ENCODE data around the gene PDHX.

PDHX gene

DNA sequence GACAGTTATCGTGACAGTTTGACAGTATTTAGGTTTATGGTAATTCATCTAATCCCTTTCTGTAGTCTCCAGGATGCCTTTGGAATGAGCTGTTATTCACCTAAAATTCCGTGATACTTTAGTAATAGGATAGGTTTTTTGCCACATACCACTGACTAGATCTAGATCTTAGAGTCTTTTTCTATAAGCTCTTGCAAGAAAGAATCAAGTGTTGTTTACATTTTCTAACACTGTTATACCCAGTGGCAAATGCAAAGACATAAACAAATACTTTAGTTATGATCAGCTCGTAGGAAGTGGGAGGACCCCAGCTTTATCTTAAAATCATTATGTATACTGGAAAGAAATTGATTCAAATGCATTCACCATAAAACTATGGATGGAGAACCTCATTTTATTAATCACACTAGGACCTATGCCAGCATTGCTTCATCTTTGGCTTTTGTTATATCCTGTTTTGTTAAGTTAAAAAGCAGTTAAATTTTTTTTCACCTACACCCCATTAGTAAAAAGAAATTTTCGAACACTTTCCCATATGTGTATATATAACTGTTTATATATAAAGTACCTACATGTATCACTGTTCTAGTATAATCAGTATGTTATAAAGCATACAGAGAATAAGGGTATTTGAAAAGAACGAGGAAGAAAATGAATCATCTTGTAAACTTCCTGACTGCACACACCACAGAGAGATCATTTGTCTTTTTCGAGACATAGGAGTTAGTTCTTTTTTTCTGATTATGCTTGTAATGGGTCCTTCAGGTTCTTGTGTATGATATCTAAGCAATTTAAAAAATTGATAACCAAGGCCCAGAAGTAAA is 60.9 kb downstream of the PDHX start:
- DNase-seq, result no peak
- H3K36me3 Mint-ChIP-seq, result peaks cover 40 to 57% of the 10 kb centered on the region in 2 donors
- no peaks in the 10 kb centered on the region for H3K4me1 Mint-ChIP-seq
- peaks cover 2 to 4% of the 10 kb centered on the region in 2 donors for H3K9me3 Mint-ChIP-seq
- no peak overlapping the region for H3K27ac Mint-ChIP-seq
- no peak for ATAC-seq (replicated peaks)
- H3K27me3 Mint-ChIP-seq, result no peaks in the 10 kb centered on the region
- H3K4me3 Mint-ChIP-seq, result no peak overlapping the region

DNA sequence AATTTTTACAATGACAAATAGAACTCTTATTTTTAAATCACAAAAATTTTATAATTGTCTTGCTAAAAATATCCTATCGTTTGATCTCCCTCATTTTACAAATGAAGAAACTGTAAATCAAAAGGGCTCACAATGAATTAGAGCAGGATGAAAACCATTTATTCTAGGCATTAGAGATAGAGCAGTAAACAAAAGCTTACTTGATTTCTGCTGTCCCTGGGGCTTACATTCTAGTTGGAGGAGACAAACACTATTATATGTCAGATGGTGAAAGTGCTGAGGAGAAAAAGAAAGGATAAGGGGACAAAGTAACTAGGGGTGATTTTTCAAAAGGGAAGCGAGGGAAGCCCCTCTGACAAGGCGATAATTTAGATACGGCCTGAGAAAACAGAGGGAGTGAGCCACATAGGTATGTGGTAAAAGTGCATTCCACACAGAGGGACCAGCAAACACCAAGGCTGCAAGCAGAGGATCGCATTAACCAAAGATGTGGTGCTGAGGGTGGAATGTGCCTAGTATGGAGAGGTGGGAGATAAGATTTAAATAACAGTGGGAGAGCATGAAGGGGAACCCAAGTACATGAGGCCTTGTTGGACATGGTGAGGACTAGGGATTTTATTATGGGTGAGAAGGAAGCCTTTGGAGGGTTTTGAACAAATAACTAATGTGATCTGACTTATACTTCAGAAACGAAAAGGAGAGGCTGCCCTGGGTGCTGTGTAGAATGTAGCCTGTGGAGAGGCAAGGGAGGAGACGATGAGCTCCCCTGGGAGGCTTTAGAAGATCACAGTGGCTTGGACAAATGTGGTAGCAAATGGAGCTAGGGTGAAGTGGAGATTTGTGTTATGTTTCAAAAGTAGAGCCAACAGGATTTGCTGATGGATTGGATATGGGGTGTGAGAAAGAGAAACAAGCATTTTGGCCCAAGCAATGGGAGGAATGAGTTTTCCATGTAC is 62.1 kb downstream of the PDHX start:
- H3K4me3 Mint-ChIP-seq, result no peak overlapping the region
- H3K9me3 Mint-ChIP-seq, result peaks cover 2 to 4% of the 10 kb centered on the region in 2 donors
- no peak for DNase-seq
- no peaks in the 10 kb centered on the region for H3K27me3 Mint-ChIP-seq
- ATAC-seq (replicated peaks), result no peak
- H3K4me1 Mint-ChIP-seq, result no peaks in the 10 kb centered on the region
- no peak overlapping the region for H3K27ac Mint-ChIP-seq
- peaks cover 41 to 56% of the 10 kb centered on the region in 2 donors for H3K36me3 Mint-ChIP-seq

DNA sequence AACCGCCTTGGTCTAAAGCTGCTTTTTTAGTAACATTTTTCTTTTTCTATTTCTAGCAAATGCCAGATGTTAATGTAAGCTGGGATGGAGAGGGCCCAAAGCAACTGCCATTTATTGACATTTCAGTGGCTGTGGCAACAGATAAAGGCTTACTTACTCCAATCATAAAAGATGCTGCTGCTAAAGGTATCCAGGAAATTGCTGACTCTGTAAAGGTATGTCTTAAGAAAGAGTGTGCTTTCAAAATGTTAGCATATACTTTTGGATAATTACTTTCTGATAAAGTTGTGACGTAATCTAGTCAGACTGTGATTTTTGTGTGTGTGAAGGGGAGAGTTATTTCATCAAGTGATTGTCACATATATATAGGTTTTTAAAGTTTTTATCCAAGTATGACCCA is 68.1 kb downstream of the PDHX start:
- Mint-ChIP-seq H3K4me3 (no peak overlapping the region), H3K9me3 (peaks cover 2 to 4% of the 10 kb centered on the region in 2 donors), H3K27ac (no peak overlapping the region), H3K27me3 (no peaks in the 10 kb centered on the region), H3K4me1 (peaks cover 6 to 13% of the 10 kb centered on the region in 2 donors), H3K36me3 (peaks cover 43 to 59% of the 10 kb centered on the region in 2 donors)
- DNase-seq (no peak), ATAC-seq (replicated peaks) (no peak)

DNA sequence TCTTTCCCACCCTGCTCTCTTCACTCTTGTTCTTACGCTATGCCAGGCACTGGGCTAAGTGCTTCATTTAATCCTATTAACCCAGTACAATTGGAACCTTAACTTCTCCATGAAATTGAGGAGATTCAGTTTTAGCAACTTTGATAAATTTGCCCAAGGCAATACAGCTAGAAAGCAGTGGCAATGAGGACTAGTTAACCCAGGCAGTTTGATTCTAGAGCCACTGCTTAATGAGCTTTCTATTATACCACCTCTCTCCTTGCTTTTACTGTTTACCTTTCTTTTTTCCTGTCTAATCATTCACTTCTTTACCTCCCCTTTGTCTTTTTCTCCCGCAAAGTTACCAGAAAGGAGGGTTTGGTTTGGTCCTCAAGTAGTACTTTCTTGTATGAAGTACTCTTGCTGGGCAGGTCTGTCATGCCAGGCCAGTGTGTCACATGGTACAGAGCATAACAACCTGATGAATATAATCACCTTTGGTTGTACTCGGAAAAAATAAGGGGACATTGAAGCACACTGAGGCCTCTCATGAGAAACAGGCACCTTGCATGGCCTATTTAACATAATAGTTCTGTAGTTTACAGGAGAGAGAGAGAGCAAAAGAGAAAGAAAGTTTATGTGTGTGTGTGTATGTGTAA is 70.6 kb downstream of the PDHX start:
- no peak overlapping the region for H3K4me3 Mint-ChIP-seq
- no peaks in the 10 kb centered on the region for H3K27me3 Mint-ChIP-seq
- H3K36me3 Mint-ChIP-seq, result peaks cover 35 to 49% of the 10 kb centered on the region in 2 donors
- H3K27ac Mint-ChIP-seq, result no peak overlapping the region
- DNase-seq, result no peak
- H3K4me1 Mint-ChIP-seq, result peaks cover 6 to 15% of the 10 kb centered on the region in 2 donors
- no peaks in the 10 kb centered on the region for H3K9me3 Mint-ChIP-seq
- no peak for ATAC-seq (replicated peaks)

DNA sequence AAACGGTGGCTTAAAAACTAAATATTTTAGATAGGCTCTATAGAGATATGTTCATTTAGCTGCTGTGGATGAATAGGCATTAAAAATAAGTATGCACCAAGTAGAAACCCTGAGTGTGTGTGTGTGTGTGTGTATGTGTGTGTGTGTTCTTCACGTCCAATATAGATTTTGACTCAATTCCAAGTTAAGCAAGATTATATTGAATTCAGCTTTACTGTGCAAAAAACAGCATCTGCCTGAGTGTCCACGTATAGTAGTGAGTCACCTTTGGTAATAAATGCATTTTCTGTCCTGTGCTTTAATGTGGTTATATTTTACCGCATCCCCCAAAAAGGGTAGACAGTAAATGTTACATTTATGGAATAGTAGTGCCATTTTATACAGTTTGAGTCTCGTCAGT is 71.2 kb downstream of the PDHX start:
- peaks cover 29 to 42% of the 10 kb centered on the region in 2 donors for H3K36me3 Mint-ChIP-seq
- no peaks in the 10 kb centered on the region for H3K9me3 Mint-ChIP-seq
- H3K4me3 Mint-ChIP-seq, result no peak overlapping the region
- no peak overlapping the region for H3K27ac Mint-ChIP-seq
- ATAC-seq (replicated peaks) (no peak), DNase-seq (no peak)
- H3K4me1 Mint-ChIP-seq, result peaks cover 6 to 15% of the 10 kb centered on the region in 2 donors
- no peaks in the 10 kb centered on the region for H3K27me3 Mint-ChIP-seq

DNA sequence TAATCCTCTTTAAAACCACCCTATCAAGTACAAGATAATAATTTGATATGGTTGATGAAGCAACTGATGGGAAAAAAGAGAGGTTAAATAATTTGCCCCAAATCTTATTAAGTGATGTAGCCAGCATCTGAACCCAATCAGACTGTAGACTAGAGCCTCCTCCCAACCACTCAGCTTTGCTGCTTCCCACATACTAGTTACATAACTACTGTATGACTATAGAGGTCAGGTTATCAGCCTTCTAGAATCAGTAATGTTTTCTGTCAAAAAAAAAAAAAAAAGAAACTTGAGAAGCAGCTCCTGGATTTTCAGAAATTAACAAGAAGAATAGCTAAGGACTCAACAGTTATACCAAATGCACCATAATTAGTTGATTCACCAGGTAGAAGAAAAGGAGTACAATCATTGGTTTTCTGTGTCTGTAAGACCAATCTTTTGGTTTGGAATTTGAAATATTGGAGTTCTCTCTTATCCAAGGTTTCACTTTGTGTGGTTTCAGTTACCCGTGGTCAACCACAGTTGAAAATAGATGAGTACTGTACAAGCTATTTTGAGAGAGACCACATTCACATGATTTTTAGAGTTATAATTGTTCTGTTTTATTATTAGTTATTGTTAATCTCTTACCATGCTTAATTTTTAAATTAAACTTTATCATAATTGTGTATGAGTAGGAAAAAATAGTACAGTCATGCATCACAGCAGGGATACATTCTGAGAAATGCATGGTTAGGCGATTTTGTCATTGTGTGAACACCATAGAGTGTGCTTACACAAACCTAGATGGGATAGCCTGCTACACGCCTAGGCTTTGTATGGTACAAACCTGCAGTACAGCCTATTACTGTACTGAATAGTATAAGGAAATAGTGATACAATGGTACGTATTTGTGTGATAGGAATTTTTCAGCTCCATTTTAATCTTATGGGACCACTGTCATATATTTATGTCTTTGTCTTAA is 72.2 kb downstream of the PDHX start:
- H3K9me3 Mint-ChIP-seq, result no peaks in the 10 kb centered on the region
- ATAC-seq (replicated peaks) (peak in 1 of 2 donors; percentile 53), DNase-seq (no peak)
- peaks cover 6 to 15% of the 10 kb centered on the region in 2 donors for H3K4me1 Mint-ChIP-seq
- H3K27ac Mint-ChIP-seq, result no peak overlapping the region
- H3K27me3 Mint-ChIP-seq, result no peaks in the 10 kb centered on the region
- H3K36me3 Mint-ChIP-seq, result peaks cover 34 to 44% of the 10 kb centered on the region in 2 donors
- no peak overlapping the region for H3K4me3 Mint-ChIP-seq

DNA sequence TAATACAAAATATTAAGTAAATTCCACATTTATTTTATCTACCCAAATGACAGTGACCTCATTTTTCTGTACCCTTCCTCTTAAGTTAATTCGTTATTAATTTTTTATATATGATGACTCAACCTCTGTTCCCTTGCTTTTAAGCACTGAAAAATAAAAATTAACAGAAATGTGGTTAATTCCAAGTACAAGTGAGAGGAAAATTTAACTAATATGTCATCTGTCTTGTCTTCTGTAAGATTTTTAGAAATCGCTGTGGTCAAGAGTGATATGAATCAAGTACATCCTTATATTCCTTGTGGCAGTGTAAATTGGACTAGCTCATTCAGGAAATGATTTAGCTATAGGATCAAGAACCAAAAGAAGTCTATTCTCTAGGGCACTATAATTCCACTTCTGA is 74.5 kb downstream of the PDHX start:
- ATAC-seq (replicated peaks) (no peak), DNase-seq (no peak)
- H3K9me3 Mint-ChIP-seq, result no peaks in the 10 kb centered on the region
- H3K36me3 Mint-ChIP-seq, result peaks cover 21 to 31% of the 10 kb centered on the region in 2 donors
- H3K4me3 Mint-ChIP-seq, result no peak overlapping the region
- no peak overlapping the region for H3K27ac Mint-ChIP-seq
- H3K4me1 Mint-ChIP-seq, result peaks cover 6 to 15% of the 10 kb centered on the region in 2 donors
- H3K27me3 Mint-ChIP-seq, result no peaks in the 10 kb centered on the region

DNA sequence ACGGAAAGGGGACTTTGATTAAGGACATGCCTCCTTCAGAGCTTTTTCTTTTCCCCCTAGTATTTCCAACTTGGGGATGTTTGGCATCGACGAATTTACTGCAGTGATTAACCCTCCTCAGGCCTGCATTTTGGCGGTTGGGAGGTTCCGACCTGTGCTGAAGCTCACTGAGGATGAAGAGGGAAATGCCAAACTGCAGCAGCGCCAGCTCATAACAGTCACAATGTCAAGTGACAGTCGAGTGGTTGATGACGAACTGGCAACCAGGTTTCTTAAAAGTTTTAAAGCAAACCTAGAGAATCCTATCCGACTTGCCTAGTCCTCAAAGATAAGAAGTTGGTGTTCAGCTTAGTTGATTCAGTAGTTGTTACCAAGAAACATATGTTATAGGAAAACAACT is 78.4 kb downstream of the PDHX start:
- H3K9me3 Mint-ChIP-seq, result no peaks in the 10 kb centered on the region

DNA sequence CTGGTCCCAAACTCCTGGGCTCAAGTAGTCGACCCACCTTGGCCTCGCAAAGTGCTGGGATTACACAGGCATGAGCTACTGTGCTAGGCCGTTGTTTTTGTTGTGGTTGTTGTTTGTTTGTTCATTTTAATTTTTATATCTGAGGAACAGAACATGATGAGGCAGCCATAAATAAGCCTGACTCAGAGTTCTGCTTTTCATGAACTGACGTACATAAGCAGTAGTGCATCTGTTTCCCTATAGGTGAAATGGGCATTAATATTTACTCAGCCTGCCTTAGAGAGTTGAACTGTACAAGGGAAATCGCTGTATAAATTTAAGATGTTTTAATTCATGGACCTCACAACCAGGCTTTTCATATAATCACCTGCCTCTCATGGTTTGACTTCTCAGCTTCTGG is 80.5 kb downstream of the PDHX start:
- no peak for DNase-seq
- Mint-ChIP-seq H3K36me3 (peaks cover 5 to 6% of the 10 kb centered on the region in 2 donors), H3K27me3 (no peaks in the 10 kb centered on the region), H3K4me1 (peaks cover 11 to 16% of the 10 kb centered on the region in 2 donors), H3K9me3 (no peaks in the 10 kb centered on the region), H3K4me3 (no peak overlapping the region), H3K27ac (no peak overlapping the region)
- no peak for ATAC-seq (replicated peaks)

More for the DNA sequence above, 78.4 kb downstream of the PDHX start:
- ATAC-seq (replicated peaks) (no peak), DNase-seq (no peak)
- H3K27ac Mint-ChIP-seq, result no peak overlapping the region
- peaks cover 8 to 16% of the 10 kb centered on the region in 2 donors for H3K4me1 Mint-ChIP-seq
- H3K4me3 Mint-ChIP-seq, result no peak overlapping the region
- peaks cover 5 to 6% of the 10 kb centered on the region in 2 donors for H3K36me3 Mint-ChIP-seq
- H3K27me3 Mint-ChIP-seq, result no peaks in the 10 kb centered on the region

DNA sequence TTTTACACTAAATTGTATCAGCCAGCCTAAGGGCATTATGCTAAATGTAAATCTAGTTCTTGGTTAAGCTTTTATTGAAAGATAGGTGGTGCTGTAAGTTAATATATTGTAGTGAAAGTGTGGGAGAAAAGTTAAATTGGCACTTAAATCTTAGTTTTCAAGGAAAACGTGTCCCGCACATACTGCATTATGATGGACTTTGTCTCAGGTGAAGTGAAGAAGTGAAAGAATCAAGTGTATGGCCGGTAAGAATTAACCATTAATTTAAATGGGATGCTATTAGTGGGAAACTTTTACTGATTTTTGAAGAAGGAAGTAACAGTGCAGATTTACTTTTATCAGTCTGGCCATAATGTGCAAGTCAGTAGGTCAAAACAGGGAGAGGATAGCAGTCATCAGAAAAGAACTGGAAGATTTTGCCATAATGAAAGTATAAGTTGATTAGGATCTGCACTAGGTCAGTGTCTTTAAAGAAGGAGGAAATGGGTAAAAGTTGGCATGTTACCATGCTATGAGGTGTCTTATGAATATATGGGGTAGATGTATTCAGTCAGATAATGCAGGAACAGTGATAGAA is 81.6 kb downstream of the PDHX start:
- Mint-ChIP-seq H3K9me3 (no peaks in the 10 kb centered on the region), H3K27me3 (no peaks in the 10 kb centered on the region), H3K4me1 (peaks cover 11 to 17% of the 10 kb centered on the region in 2 donors), H3K36me3 (peaks cover 5 to 6% of the 10 kb centered on the region in 2 donors), H3K27ac (peak overlapping the region; percentile 6), H3K4me3 (peak overlapping the region in 1 of 2 donors; percentile 52)
- DNase-seq (no peak), ATAC-seq (replicated peaks) (peak; percentile 34 to 43)

DNA sequence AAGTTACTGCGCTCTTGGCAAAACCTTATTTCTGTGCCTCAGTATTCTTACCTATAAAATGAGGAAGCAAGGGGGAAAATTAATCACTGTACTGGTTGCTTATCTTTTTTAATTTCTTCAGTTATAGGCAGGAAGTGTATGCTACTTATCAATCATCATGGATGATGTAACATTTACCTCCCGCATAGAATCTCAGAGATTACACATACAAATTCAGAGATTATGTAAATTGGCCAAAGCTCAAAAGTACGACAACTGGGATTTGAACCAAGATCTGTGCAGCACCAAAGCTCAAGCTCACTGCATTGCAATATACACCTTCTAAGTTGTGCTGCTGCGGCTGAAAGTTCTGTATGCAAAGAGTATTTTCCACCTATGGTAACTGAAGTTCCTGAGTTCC is 83.0 kb downstream of the PDHX start:
- H3K27me3 Mint-ChIP-seq, result no peaks in the 10 kb centered on the region
- H3K27ac Mint-ChIP-seq, result no peak overlapping the region
- no peak overlapping the region for H3K4me3 Mint-ChIP-seq
- H3K36me3 Mint-ChIP-seq, result no peaks in the 10 kb centered on the region
- ATAC-seq (replicated peaks) (no peak), DNase-seq (no peak)
- peaks cover 15 to 30% of the 10 kb centered on the region in 2 donors for H3K4me1 Mint-ChIP-seq
- no peaks in the 10 kb centered on the region for H3K9me3 Mint-ChIP-seq

DNA sequence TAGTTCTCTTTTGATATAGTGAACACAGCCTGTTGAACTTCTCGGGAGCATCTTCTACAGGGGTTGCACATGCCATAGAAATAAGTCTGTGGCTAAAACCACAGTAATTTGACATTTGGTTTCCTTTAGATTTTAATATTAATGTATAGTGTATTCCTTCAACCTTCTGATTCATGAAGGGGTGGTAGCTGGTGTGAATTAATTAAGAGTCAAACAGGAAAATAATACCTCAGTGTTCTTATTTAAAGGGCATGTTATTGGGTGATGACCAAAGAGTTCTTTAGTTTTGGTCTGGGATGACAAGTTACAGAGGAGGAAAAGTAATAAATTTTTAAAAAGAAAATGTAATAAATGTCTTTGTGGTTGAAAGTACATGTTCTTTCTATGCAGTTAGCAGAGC is 86.8 kb downstream of the PDHX start:
- no peaks in the 10 kb centered on the region for H3K27me3 Mint-ChIP-seq
- H3K4me1 Mint-ChIP-seq, result peaks cover 23 to 46% of the 10 kb centered on the region in 2 donors
- H3K27ac Mint-ChIP-seq, result no peak overlapping the region
- ATAC-seq (replicated peaks) (peak; percentile 3), DNase-seq (no peak)
- H3K9me3 Mint-ChIP-seq, result no peaks in the 10 kb centered on the region
- no peak overlapping the region for H3K4me3 Mint-ChIP-seq
- no peaks in the 10 kb centered on the region for H3K36me3 Mint-ChIP-seq

DNA sequence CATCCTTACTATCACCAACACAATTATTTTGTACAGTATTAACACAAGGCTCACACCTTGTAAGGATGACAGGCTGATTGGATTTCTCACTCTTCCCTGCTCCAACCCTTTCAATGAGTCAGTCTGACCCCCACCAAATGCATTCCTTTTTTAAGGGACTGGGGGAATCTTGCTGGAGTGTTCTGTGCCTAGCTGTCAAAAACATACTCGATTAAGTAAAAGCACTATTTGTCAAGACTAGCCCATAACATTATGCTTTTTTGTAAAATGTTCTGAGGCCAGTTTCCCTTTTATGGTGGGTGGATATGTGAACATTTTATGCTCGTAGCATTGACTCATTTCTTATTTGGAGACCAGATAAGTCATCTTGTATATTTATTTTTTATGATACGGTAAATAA is 87.2 kb downstream of the PDHX start:
- no peak for DNase-seq
- peak overlapping the region; percentile 16 for H3K27ac Mint-ChIP-seq

More for the DNA sequence above, 87.2 kb downstream of the PDHX start:
- Mint-ChIP-seq H3K4me3 (no peak overlapping the region), H3K36me3 (no peaks in the 10 kb centered on the region), H3K4me1 (peaks cover 22 to 43% of the 10 kb centered on the region in 2 donors), H3K27me3 (no peaks in the 10 kb centered on the region), H3K9me3 (no peaks in the 10 kb centered on the region)
- ATAC-seq (replicated peaks), result no peak
